Trophoblast cell (in vitro differentiated cells and primary cell): Measurements from ENCODE around the gene JPH4.

Experiments used
- DNase-seq, 2 donors: peaks; one replicate each; pipeline ENCODE4 v3.0.0-alpha.2; 2016
- H2AFZ ChIP-seq: 2 replicates; pipeline ENCODE4 v1.6.1; 2013; ENCODE audit warnings: low read length, moderate library complexity, mild to moderate bottlenecking; ENCODE audit not compliant: insufficient read depth, poor library complexity
- H2AK5ac ChIP-seq: 2 replicates; pipeline ENCODE4 v1.6.1; 2013; ENCODE audit warnings: mild to moderate bottlenecking, low read length
- H2BK120ac ChIP-seq: 2 replicates; pipeline ENCODE4 v1.6.1; 2013; ENCODE audit warnings: low read length, mild to moderate bottlenecking, moderate library complexity; ENCODE audit not compliant: insufficient read depth, poor library complexity
- H2BK12ac ChIP-seq: 2 replicates; pipeline ENCODE4 v1.6.1; 2013; ENCODE audit warnings: mild to moderate bottlenecking, low read length, moderate library complexity
- H2BK5ac ChIP-seq: 2 replicates; pipeline ENCODE4 v1.6.1; 2013; ENCODE audit warnings: low read length, low read depth, moderate library complexity, mild to moderate bottlenecking; ENCODE audit not compliant: poor library complexity
- H3K14ac ChIP-seq: 2 replicates; pipeline ENCODE4 v1.6.1; 2013; ENCODE audit warnings: mild to moderate bottlenecking, low read length
- H3K18ac ChIP-seq: 2 replicates; pipeline ENCODE4 v1.6.1; 2013; ENCODE audit warnings: mild to moderate bottlenecking, low read length
- H3K23ac ChIP-seq: 2 replicates; pipeline ENCODE4 v1.6.1; 2013; ENCODE audit warnings: low read length
- H3K27ac ChIP-seq: 2 replicates; pipeline ENCODE4 v1.5.1; 2013; ENCODE audit warnings: low read depth, mild to moderate bottlenecking, inconsistent platforms, low read length, moderate library complexity
- H3K27me3 ChIP-seq: 2 replicates; pipeline ENCODE4 v1.6.1; 2013; ENCODE audit warnings: inconsistent platforms, mild to moderate bottlenecking, low read length, moderate library complexity; ENCODE audit not compliant: insufficient read depth
- H3K36me3 ChIP-seq, 2 experiments: 1 replicate in 1 of 2; 2 replicates in 1 of 2; pipeline ENCODE4 v1.6.1; 2013; ENCODE audit warnings: low read length in 2 of 2, mild to moderate bottlenecking in 2 of 2, moderate library complexity in 1 of 2; ENCODE audit not compliant: insufficient read depth in 2 of 2, control insufficient read depth in 1 of 2
- H3K4ac ChIP-seq: 2 replicates; pipeline ENCODE4 v1.6.1; 2013; ENCODE audit warnings: low read depth, mild to moderate bottlenecking, low read length, moderate library complexity
- H3K4me1 ChIP-seq, 2 experiments: 1 replicate in 1 of 2; 2 replicates in 1 of 2; pipeline ENCODE4 v1.6.1; 2013; ENCODE audit warnings: low read length in 2 of 2, mild to moderate bottlenecking in 2 of 2, moderate library complexity in 1 of 2; ENCODE audit not compliant: insufficient read depth in 2 of 2, control insufficient read depth in 1 of 2
- H3K4me2 ChIP-seq: 2 replicates; pipeline ENCODE4 v1.6.1; 2013; ENCODE audit warnings: inconsistent platforms, mild to moderate bottlenecking, low read length, moderate library complexity
- H3K4me3 ChIP-seq: 2 replicates; pipeline ENCODE4 v1.5.1; 2013; ENCODE audit warnings: mild to moderate bottlenecking, low read depth, low read length, inconsistent platforms
- H3K79me1 ChIP-seq: one replicate; pipeline ENCODE4 v1.6.1; 2013; ENCODE audit warnings: low read length
- H3K79me2 ChIP-seq: 2 replicates; pipeline ENCODE4 v1.6.1; 2013; ENCODE audit warnings: low read length, mild to moderate bottlenecking; ENCODE audit not compliant: control insufficient read depth, insufficient read depth, poor library complexity
- H3K9ac ChIP-seq: 2 replicates; pipeline ENCODE4 v1.6.1; 2013; ENCODE audit warnings: mild to moderate bottlenecking, low read length
- H3K9me3 ChIP-seq: 2 replicates; pipeline ENCODE4 v1.6.1; 2013; ENCODE audit warnings: low read depth, mild to moderate bottlenecking, control low read depth, inconsistent platforms, low read length; ENCODE audit not compliant: insufficient read depth
- H4K12ac ChIP-seq: 2 replicates; pipeline ENCODE4 v1.6.1; 2013; ENCODE audit warnings: low read depth, mild to moderate bottlenecking, low read length, moderate library complexity
- H4K8ac ChIP-seq: 2 replicates; pipeline ENCODE4 v1.6.1; 2013; ENCODE audit warnings: low read depth, mild to moderate bottlenecking, low read length, moderate library complexity
- H4K91ac ChIP-seq: one replicate; pipeline ENCODE4 v1.6.1; 2013; ENCODE audit warnings: low read depth, mild to moderate bottlenecking, low read length, moderate library complexity
- WGBS: extraction: QIAGEN DNeasy Blood & Tissue Kit; methylation state at CpG from one replicate; pipeline ENCODE4 v1.1.7; 2013; ENCODE audit warnings: missing lambda C conversion rate; ENCODE audit not compliant: insufficient read length, insufficient coverage; ENCODE audit errors: extremely low coverage; 5-methylcytosine and 5-hydroxymethylcytosine counted together

JPH4 gene

DNA sequence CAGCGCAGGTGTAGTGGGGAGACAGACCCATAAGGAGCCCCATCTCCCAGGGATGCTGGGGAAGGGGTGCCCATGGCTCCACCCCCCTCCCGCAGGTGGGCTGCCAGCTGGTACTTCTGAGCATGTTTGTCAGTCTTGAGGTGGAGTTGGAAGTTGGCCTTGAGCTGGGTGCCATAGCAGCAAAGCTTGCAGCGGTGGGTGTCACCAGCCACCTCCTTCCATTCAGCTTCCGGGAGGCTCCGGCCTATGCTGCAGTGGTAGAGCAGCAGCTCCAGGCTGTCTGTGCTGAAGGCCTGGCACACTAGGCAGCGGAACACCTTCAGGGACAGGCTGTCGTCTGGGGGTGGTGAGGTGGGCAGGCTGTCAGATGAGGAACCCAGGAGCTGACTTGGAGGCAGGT lies 45.9 kb downstream of the JPH4 start:
- no peak overlapping the region for H3K14ac ChIP-seq
- peak overlapping the region; percentile 19 for H3K9ac ChIP-seq
- peaks cover 0 to 3% of the 10 kb centered on the region in 2 experiments for H3K4me1 ChIP-seq
- no peak overlapping the region for H3K23ac ChIP-seq
- no peak overlapping the region for H3K4me2 ChIP-seq
- DNase-seq, result no peak
- H3K4me3 ChIP-seq, result no peak overlapping the region
- H3K27ac ChIP-seq, result no peak overlapping the region
- no peak overlapping the region for H2BK120ac ChIP-seq
- no peak overlapping the region for H3K4ac ChIP-seq
- no peak overlapping the region for H2BK12ac ChIP-seq
- H2BK5ac ChIP-seq, result no peak overlapping the region
- H3K27me3 ChIP-seq, result no peaks in the 10 kb centered on the region
- H2AK5ac ChIP-seq, result no peak overlapping the region
- H4K91ac ChIP-seq, result no peak overlapping the region
- no peaks in the 10 kb centered on the region for H3K79me1 ChIP-seq
- no peak overlapping the region for H4K8ac ChIP-seq
- H3K79me2 ChIP-seq, result no peaks in the 10 kb centered on the region
- WGBS, result no CpG with 5 or more reads among the region's 7 CpGs
- no peak overlapping the region for H4K12ac ChIP-seq
- H2AFZ ChIP-seq, result no peak overlapping the region
- H3K18ac ChIP-seq, result no peak overlapping the region
- H3K36me3 ChIP-seq, result no peaks in the 10 kb centered on the region
- H3K9me3 ChIP-seq, result no peaks in the 10 kb centered on the region

DNA sequence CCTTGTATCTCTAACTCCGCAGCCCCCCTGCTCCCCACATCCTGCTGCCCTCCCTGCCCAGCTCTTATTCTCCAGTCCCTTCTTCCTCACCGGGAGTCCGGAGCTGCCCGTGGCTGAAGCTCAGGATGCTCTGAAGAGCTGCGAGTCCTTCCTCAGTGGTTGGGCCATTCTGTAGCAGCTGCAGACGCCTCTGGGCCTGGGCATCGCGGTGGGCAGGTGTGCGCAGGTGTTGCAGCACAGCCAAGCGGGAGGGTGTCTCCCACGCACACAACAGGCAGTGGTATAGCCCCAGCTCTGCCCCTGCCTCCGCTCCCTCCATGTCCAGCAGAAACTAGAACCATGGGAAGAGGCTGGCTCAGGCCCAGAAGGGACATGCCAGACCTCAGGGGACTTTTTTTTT lies 47.2 kb downstream of the JPH4 start:
- Histone ChIP-seq H4K91ac (no peak overlapping the region), H2BK5ac (no peak overlapping the region), H2BK120ac (no peak overlapping the region), H3K79me1 (no peaks in the 10 kb centered on the region), H3K14ac (no peak overlapping the region), H3K18ac (no peak overlapping the region), H3K4me3 (no peak overlapping the region), H3K4me2 (no peak overlapping the region), H3K36me3 (peaks cover 0 to 3% of the 10 kb centered on the region in 2 experiments), H4K12ac (no peak overlapping the region), H2BK12ac (no peak overlapping the region), H3K4me1 (peaks cover 0 to 3% of the 10 kb centered on the region in 2 experiments), H2AK5ac (no peak overlapping the region), H3K79me2 (no peaks in the 10 kb centered on the region), H3K27me3 (no peaks in the 10 kb centered on the region), H3K4ac (no peak overlapping the region), H3K9ac (no peak overlapping the region), H3K9me3 (no peaks in the 10 kb centered on the region), H3K23ac (no peak overlapping the region), H4K8ac (no peak overlapping the region), H3K27ac (no peak overlapping the region), H2AFZ (no peak overlapping the region)
- no CpG with 5 or more reads among the region's 12 CpGs for WGBS
- no peak for DNase-seq

DNA sequence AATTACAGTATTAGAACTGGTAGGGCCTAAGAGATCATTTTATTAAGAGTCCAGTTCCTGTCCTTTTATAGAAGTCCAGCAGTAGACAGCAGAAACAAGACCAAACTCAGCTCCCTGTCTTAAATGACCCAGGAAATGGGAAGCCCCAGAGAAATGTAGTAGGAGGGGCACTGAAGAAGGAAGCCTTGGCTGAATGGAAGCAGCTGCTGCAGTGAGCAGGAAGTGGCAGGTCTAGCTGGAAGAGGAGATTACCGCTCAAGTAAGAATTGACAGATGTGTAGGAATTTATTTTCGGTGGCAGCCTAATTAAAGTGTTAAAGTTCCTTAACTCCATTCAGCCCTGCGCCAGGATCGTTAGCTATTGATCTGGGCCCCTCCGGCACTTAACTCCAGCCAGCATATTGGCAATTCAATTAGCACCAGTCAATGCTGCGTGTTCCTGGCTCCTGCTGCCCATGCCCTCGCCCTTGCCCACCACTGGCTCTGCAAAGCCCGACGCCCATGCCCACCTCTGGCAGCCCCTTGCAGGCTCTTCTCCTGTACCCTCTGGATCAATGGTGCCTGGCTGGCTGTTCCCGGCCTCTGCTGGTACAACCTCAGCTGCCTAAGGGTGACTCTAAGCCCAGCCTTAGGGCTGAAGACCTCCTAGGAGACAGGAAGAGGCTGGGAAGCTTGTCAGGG lies 48.1 kb downstream of the JPH4 start:
- Histone ChIP-seq H2BK12ac (no peak overlapping the region), H3K23ac (no peak overlapping the region), H2BK120ac (no peak overlapping the region), H3K14ac (no peak overlapping the region), H4K91ac (no peak overlapping the region), H3K4me1 (peaks cover 0 to 3% of the 10 kb centered on the region in 2 experiments), H3K27me3 (no peaks in the 10 kb centered on the region), H2AK5ac (no peak overlapping the region), H3K36me3 (peaks cover 0 to 3% of the 10 kb centered on the region in 2 experiments), H2BK5ac (no peak overlapping the region), H4K12ac (no peak overlapping the region), H3K4ac (no peak overlapping the region), H2AFZ (no peak overlapping the region), H3K18ac (no peak overlapping the region), H3K9me3 (no peaks in the 10 kb centered on the region), H3K27ac (no peak overlapping the region), H3K79me2 (no peaks in the 10 kb centered on the region), H3K9ac (no peak overlapping the region), H3K4me2 (no peak overlapping the region), H3K4me3 (no peak overlapping the region), H3K79me1 (no peaks in the 10 kb centered on the region), H4K8ac (no peak overlapping the region)
- no peak for DNase-seq
- no CpG with 5 or more reads among the region's 10 CpGs for WGBS

DNA sequence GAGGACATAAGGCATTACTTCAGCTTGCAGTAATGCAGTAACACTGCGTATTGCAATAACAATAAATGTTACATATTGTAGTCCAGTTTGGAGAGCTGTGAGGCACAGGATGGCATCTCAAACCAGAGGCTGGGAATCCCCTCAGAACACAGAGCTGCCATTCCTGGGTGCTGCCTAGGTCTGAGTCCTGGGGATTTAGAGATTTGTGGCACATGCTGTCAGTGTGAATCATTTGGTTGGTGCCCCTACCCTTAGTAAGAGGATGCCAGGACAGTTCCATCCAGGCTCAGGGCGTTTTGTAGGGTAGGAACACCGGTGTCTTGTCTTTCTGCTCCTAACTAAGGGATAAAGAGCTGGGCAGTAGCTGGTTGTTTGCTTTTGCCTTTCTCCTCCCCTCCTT lies 49.6 kb downstream of the JPH4 start:
- Histone ChIP-seq H3K18ac (no peak overlapping the region), H2AK5ac (no peak overlapping the region), H2BK12ac (no peak overlapping the region), H2BK120ac (no peak overlapping the region), H3K27me3 (no peaks in the 10 kb centered on the region), H3K9ac (no peak overlapping the region), H3K79me2 (no peaks in the 10 kb centered on the region), H2AFZ (no peak overlapping the region), H3K4me3 (no peak overlapping the region), H4K8ac (no peak overlapping the region), H3K4me1 (peaks cover 0 to 3% of the 10 kb centered on the region in 2 experiments), H3K23ac (no peak overlapping the region), H3K36me3 (peaks cover 0 to 3% of the 10 kb centered on the region in 2 experiments), H4K12ac (no peak overlapping the region), H3K14ac (no peak overlapping the region), H3K4me2 (no peak overlapping the region), H3K9me3 (no peaks in the 10 kb centered on the region), H3K27ac (no peak overlapping the region), H2BK5ac (no peak overlapping the region), H4K91ac (no peak overlapping the region), H3K79me1 (no peaks in the 10 kb centered on the region), H3K4ac (no peak overlapping the region)
- no CpG with 5 or more reads among the region's 3 CpGs for WGBS
- no peak for DNase-seq
